KBM-7 (cell line): ENCODE data around the gene OR51E1.

ENCODE experiments used
- DNase-seq: peaks from one replicate; pipeline ENCODE4 v3.0.0-alpha.2; 2015
- in situ Hi-C: fragments of 300-500 bp; cut with MboI; formaldehyde crosslinking; loops from 2 replicates; pipeline ENCODE4 v1.14.3; 2020; ENCODE audit warnings: low sequenced_read_pairs, low pct_unique_long_range_greater_than_20kb, mixed read lengths

OR51E1 gene

GRCh38 chr11:4644233-4644632, 451 bp downstream of the OR51E1 start:
- no peak for DNase-seq
- in situ Hi-C loops = loop anchor here (25.0 kb wide), 1 partner anchor 368 kb away; no protein-coding TSS in a partner anchor

GRCh38 chr11:4645974-4646373, 2.2 kb downstream of the OR51E1 start:
- DNase-seq = no peak
- in situ Hi-C loops = loop anchor here (25.0 kb wide), 1 partner anchor 366 kb away; no protein-coding TSS in a partner anchor

DNA sequence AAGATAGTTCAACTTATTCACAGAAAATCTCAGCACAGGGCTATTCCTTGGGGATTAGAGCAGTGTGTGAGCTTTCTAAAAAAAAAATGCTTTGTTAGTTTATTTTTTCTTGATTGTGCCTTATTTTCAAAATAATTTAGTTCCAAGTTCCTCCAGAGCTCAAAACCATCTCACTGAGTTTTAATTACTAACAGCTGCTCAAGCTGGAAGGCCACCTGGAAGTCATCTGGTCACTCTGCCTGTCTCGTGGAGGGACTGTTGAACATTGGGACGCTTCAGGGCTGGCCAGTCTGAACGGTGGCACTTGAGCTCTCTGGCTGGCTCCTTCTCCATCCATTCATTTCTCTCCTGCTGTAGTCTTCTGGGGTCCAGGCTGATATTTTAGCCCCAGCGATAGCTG, 4.0 kb downstream of the OR51E1 start:
- no peak for DNase-seq
- in situ Hi-C loops = loop anchor here (25.0 kb wide), 1 partner anchor 365 kb away; no protein-coding TSS in a partner anchor

DNA sequence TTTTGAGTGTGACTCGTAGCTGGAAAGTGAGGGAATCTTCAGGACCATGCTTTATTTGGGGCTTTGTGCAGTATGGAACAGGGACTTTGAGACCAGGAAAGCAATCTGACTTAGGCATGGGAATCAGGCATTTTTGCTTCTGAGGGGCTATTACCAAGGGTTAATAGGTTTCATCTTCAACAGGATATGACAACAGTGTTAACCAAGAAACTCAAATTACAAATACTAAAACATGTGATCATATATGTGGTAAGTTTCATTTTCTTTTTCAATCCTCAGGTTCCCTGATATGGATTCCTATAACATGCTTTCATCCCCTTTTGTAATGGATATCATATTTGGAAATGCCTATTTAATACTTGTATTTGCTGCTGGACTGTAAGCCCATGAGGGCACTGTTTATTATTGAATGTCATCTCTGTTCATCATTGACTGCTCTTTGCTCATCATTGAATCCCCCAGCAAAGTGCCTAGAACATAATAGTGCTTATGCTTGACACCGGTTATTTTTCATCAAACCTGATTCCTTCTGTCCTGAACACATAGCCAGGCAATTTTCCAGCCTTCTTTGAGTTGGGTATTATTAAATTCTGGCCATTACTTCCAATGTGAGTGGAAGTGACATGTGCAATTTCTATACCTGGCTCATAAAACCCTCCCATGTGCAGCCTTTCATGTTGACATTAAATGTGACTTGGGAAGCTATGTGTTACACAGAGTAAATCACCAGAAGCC, 11.0 kb downstream of the OR51E1 start:
- in situ Hi-C loops = no loop called here
- DNase-seq = no peak

GRCh38 chr11:4658629-4659445, 15.1 kb downstream of the OR51E1 start:
- no peak for DNase-seq
- in situ Hi-C loops = no loop called here

DNA sequence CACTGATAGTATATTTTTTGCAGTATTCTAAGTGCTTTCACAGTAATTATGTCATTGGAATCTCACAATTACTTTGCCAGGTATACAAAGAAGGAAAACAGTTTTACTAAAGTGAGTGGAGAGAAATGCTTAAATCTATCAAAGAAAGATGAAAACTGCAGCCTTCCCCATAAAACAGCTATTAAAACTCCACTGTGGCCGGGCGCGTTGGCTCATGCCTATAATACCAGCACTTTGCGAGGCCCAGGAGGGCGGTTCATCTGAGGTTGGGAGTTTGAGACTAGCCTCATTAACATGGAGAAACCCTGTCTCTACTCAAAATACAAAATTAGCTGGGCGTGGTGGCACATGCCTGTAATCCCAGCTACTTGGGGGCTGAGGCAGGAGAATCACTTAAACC, 19.1 kb downstream of the OR51E1 start:
- in situ Hi-C loops = no loop called here
- DNase-seq = no peak

DNA sequence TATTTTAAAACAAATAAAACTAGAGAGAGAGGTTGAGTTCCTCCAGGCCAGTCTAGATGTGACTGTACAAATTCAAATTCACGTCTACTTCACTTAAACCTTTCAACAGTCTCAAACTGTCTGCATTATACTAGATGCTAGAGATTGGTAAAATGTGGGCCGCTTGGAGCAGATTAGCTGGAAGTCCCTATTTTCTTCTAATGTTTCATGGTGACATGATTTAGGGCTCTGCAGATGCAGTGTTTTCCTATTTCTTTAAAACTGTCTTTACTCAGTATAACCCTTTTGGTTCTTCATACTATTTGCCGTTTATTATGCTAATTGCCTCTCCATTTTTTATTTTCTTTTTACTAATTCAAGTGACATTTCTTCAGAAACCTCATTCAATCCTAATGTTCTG, 20.4 kb downstream of the OR51E1 start:
- in situ Hi-C loops = no loop called here

GRCh38 chr11:4664786-4665185, 21.0 kb downstream of the OR51E1 start:
- in situ Hi-C loops = no loop called here

More for the DNA sequence above, 20.4 kb downstream of the OR51E1 start:
- no peak for DNase-seq

DNA sequence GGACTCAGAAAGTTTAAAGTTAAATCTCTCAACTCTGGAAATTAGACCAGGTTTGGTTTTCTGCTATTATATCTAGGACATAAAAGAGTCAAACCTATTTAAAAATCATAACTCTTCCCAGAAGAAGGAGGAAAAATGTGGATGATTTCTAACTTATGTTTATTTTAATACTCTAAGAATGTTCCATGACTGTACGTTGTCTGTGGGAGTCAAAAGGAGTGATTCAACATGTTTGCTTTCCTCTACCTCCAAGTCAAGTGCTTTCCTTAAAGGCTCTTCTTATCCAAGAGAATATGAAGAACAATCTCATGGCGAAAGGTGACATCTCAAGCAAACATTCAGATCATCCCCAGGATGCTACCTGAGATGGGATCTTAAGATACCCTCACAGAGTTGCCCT, 21.6 kb downstream of the OR51E1 start:
- no peak for DNase-seq
- in situ Hi-C loops = no loop called here

More at GRCh38 chr11:4664786-4665185, 21.0 kb downstream of the OR51E1 start:
- no peak for DNase-seq

DNA sequence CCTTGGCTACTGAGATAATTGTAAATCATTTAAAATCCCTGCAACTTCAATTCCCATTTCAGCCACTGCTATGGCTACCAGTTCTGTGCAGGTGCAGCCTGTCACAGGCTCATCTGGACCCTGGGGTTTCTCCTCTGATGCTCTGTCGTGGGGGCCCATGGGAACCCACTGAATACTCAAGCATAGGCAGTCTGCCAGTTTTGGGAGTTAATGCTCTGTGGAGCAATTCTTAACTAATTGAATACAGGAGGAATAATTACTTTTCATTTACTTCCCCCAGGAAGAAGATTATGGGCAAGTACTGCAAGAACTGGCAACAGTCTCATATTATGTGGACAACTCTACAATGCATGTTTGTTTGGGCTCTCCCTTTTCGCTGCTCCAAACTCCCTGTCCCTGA, 28.0 kb downstream of the OR51E1 start:
- DNase-seq = no peak
- in situ Hi-C loops = no loop called here

- DNase-seq = no peak
- in situ Hi-C loops = no loop called here
Observed at GRCh38 chr11:4672470-4672869, 28.7 kb downstream of the OR51E1 start.

DNA sequence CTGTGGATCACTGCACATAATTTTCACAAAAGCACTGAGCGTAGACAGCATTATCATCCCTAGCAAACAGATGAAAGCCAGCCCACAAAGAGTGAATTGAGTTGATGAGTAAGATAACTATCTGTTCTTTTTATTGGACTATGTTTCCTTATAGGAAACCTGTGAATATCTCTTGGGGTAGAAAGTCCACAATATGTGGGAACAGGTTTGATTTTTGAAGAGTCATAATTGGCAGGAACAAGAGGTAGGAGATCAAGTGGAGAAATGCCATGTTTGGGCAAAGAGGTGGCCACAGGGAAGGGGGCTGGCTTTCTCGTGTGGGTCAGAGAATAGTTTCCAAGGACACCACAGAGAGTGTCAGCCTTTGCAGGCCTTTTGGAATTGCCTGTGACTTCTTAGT, 30.0 kb downstream of the OR51E1 start:
- in situ Hi-C loops = no loop called here
- DNase-seq = no peak

GRCh38 chr11:4677948-4678347, 34.2 kb downstream of the OR51E1 start:
- in situ Hi-C loops = no loop called here
- DNase-seq = no peak

DNA sequence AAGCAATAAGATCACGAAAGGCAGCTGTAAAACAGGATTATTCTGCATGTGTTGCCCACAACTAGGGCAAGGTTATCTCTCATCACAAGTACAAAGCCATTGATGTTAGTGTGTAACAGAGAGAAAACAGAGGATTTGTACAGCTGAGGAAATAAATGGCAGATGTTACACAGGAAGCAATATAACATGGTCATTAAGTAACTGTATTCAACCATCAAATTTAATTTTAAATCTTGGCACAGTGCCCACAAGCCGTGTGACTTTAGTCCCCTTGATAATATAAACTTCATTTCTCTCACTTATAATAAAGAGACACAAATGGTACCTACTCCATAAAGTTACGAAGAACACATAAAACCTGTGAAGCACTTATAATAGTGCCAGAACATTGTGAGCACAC, 36.6 kb downstream of the OR51E1 start:
- in situ Hi-C loops = no loop called here

DNA sequence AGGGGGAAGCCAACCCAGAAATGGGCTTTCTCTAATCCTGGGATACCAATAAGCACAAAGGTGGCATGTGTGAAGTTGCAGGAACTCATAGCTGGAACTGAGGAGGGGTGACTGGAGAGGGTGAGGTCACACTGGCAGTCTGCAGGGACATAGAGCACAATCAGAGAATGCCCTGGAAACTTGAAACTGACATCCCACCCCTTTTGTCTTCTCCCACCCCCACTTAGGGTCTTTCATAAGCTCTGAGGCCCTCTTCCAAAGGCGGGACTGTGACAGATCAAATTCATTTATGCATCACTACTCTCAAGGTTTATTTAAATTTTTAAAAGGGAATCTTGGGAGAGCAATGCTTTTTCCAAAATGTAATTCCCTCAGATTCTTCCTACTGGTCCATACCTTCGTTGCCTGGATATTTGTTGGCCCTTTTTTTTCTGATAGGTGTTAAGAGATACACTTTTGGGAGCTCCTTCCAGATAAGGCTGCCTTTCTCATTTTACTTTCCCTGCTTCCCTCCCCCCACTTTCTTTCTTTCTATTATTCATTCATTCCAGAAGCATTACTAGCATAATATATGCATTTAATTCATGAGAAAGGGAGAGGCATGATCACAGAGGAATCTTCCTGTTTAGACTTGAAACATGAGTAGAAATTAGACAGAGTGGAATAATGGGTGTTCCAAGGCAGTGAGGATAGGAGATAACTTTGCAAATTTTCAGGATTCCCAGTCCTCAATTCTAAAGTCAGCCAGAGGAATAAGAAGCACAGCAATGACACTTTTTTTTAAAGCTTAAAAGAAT, 39.0 kb downstream of the OR51E1 start:
- no peak for DNase-seq
- in situ Hi-C loops = no loop called here

More for the DNA sequence above, 36.6 kb downstream of the OR51E1 start:
- no peak for DNase-seq

DNA sequence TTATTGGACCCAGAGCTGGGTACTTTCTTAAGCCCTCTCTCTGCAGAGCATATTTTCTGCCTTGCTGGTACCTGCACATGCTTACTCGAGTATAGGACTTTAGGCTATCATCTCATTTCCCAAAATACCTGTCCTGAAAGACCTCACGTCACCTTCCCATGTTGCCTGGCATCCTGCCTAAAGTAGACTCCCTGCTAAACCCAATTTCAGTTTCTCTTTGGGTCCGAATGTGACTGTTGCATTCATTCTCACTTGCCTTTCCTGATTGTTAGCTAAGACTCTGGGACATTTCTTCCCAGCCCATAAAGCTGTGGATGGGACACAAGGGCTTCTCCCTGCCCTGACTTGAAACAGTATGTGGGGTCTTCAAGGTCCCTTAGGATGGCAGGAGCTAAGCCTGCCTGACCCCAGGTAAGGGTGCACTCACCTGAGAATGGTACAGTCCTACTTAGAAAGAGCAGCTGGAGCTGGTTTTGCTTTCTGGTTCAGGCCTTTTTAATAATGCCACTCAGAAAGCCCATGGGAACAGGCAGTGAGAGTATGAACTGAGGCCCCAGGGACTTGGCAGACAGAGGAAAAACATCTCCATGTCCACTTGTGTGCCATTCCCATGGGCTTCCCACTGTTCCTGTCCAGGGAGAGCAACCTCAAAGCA, 41.0 kb downstream of the OR51E1 start:
- in situ Hi-C loops = no loop called here
- no peak for DNase-seq

DNA sequence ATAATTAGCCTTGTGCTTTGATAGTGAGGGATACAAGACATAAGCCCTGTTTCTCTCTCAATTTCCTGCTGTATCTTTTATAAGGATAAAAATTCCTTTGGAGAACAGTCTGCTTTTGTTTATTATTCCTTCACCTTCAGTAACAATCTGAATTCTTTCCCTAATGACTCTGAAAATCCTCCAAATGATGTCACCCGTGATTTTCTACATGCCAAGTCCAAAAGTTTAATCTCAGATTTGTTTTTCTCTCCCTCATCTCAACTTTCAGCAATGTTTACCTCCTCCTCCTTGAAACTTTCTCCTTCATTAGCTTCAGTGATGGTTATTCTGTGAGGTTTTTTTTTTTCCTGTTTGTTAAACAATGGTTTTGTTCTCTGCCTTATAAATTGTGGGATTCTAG, 51.7 kb downstream of the OR51E1 start:
- in situ Hi-C loops = no loop called here
- no peak for DNase-seq

GRCh38 chr11:4697585-4697984, 53.8 kb downstream of the OR51E1 start, which contains the start of gene OR51E2:
Gene OR51E2 (minus strand): TSS chr11:4697853. CDS start chr11:4682711, 15,142 bp downstream.
- no peak for DNase-seq
- in situ Hi-C loops = no loop called here
